Endothelial cell of umbilical vein (primary cell): ENCODE measurements around the gene CIAO3. TPM values are rescaled to one million over a fixed set of nuclear protein-coding genes. Genes with fewer than 3 reads are reported as not detected.
"Not testable (repeated sequence)": the region's sequence is repeated elsewhere in the genome, so short reads cannot be mapped to it uniquely, and the experiment has no call there.

Experiments
- BruUV-seq: library from RNA; stranded (reverse); fragments of 400-500 nt; replicated peaks from 2 replicates; lab custom pipeline; 2021; lab: Mats Ljungman, UMichigan
- CTCF ChIA-PET: fragments of 300-600, 350-600 bp; sonication (Branson Sonifier 250); formaldehyde crosslinking; loops from one replicate; lab custom pipeline; 2021; ENCODE audit warnings: antibody characterized with exemption, inconsistent platforms; lab: Charles Lee
- POLR2A ChIA-PET: fragments of 300-600, 350-600 bp; sonication (Branson Sonifier 250); formaldehyde crosslinking; loops from one replicate; lab custom pipeline; 2021; ENCODE audit warnings: antibody characterized with exemption, inconsistent platforms; lab: Charles Lee
- DNase-seq: peaks from one replicate; pipeline ENCODE4 v3.0.0-alpha.2; 2011; ENCODE audit warnings: low read depth, low spot score
- FAIRE-seq: peaks from 2 replicates; lab custom pipeline; 2011; peaks lifted over from hg19 to GRCh38; lab: Jason Lieb, UNC
- H2AFZ ChIP-seq: 2 replicates; pipeline ENCODE4 v1.6.0; 2012; ENCODE audit warnings: low read depth, low read length, control low read depth, inconsistent platforms
- H3K27ac ChIP-seq: 2 replicates; pipeline ENCODE4 v1.5.1; 2011; ENCODE audit warnings: low read depth, mild to moderate bottlenecking, control low read depth, low read length, moderate library complexity; ENCODE audit not compliant: insufficient read depth
- H3K27me3 ChIP-seq, 2 experiments: 2 replicates each; pipeline versions ENCODE4 v1.6.0 to v1.6.1; 2011; ENCODE audit warnings: low read length in 2 of 2, mixed read lengths in 1 of 2; ENCODE audit not compliant: control insufficient read depth in 2 of 2, insufficient read depth in 2 of 2
- H3K36me3 ChIP-seq, 2 experiments: 2 replicates in 1 of 2; 3 replicates in 1 of 2; pipeline ENCODE4 v1.5.1; 2011; ENCODE audit warnings: low read length in 2 of 2, mild to moderate bottlenecking in 1 of 2, moderate library complexity in 1 of 2; ENCODE audit not compliant: control insufficient read depth in 2 of 2, insufficient read depth in 2 of 2; ENCODE audit errors: extremely low read depth in 1 of 2
- H3K4me1 ChIP-seq: 3 replicates; pipeline ENCODE4 v1.5.1; 2011; ENCODE audit warnings: mild to moderate bottlenecking, low read length; ENCODE audit not compliant: control insufficient read depth, insufficient read depth; ENCODE audit errors: extremely low read depth
- H3K4me2 ChIP-seq: 2 replicates; pipeline ENCODE4 v1.6.1; 2011; ENCODE audit warnings: low read length, control low read depth, mixed read lengths; ENCODE audit not compliant: insufficient read depth
- H3K4me3 ChIP-seq, 3 experiments: fragments of 200-600 bp in 1 of 3; sonication (generic), shearing (Covaris generic) in 1 of 3; replicated peaks in 1 of 3; 2 replicates each; pipeline ENCODE4 v1.5.1; 2011 to 2016; ENCODE audit warnings: control low read depth in 3 of 3, low read length in 3 of 3, mild to moderate bottlenecking in 2 of 3, inconsistent platforms in 1 of 3, low read depth in 1 of 3, moderate library complexity in 1 of 3; ENCODE audit not compliant: insufficient read depth in 1 of 3
- H3K79me2 ChIP-seq: 2 replicates; pipeline ENCODE4 v1.6.0; 2012; ENCODE audit warnings: low read length, inconsistent platforms; ENCODE audit not compliant: control insufficient read depth, insufficient read depth
- H3K9ac ChIP-seq: replicated peaks from 2 replicates; pipeline ENCODE3; 2011; ENCODE audit warnings: low read length, control low read depth; ENCODE audit not compliant: insufficient read depth; ENCODE audit errors: extremely low read depth
- H3K9me1 ChIP-seq: replicated peaks from 3 replicates; pipeline ENCODE4 v1.6.0; 2011; ENCODE audit warnings: mild to moderate bottlenecking, low read length; ENCODE audit not compliant: control insufficient read depth, insufficient read depth; ENCODE audit errors: extremely low read depth
- H3K9me3 ChIP-seq: replicated peaks from 2 replicates; pipeline ENCODE4 v1.5.1; 2012; ENCODE audit warnings: low read length, inconsistent platforms; ENCODE audit not compliant: control insufficient read depth, insufficient read depth
- H4K20me1 ChIP-seq: replicated peaks from 2 replicates; pipeline ENCODE3; 2011; ENCODE audit warnings: mild to moderate bottlenecking, low read length; ENCODE audit not compliant: control insufficient read depth, insufficient read depth; ENCODE audit errors: extremely low read depth
- FOS ChIP-seq: IDR thresholded peaks from 2 replicates; pipeline ENCODE4 v1.6.1; 2011; ENCODE audit warnings: mild to moderate bottlenecking, low read length, moderate library complexity, borderline replicate concordance; ENCODE audit not compliant: insufficient read depth
- dilution Hi-C: fragments of 300-500 bp; cut with MboI; formaldehyde crosslinking; loops from one replicate; pipeline ENCODE4 v1.15.0; 2019; ENCODE audit warnings: low sequenced_read_pairs; ENCODE audit not compliant: extremely low pct_ligation_motif_present
- intact Hi-C: fragments of 100-400 bp; cut with micrococcal nuclease; formaldehyde crosslinking; loops from one replicate; pipeline ENCODE4 v1.10.0; 2022
- polyA plus RNA-seq, 4 experiments: library from polyadenylated mRNA; depleted of rRNA in 3 of 4; stranded (reverse) in 3 of 4; unstranded in 1 of 4; fragments of >200 nt; gene quantifications; 2 replicates each; pipeline versions ENCODE4 v1.2.1 to v1.2.3, GENCODE V29; 2011 to 2012; ENCODE audit warnings: missing spikeins in 1 of 4
- total RNA-seq: library from RNA; stranded (reverse); gene quantifications from 2 replicates; pipeline ENCODE4 v1.2.3, GENCODE V29; 2021
- TF ChIP-seq, protein P1 (sequence below), 2 donors: IDR thresholded peaks; 1 replicate in 1 of 2; 2 replicates in 1 of 2; pipeline ENCODE4 v1.5.1; 2011; ENCODE audit warnings: low read length in 2 of 2, mild to moderate bottlenecking in 2 of 2, moderate library complexity in 2 of 2, control low read depth in 1 of 2, inconsistent platforms in 1 of 2, low read depth in 1 of 2; ENCODE audit not compliant: insufficient read depth in 1 of 2; ENCODE audit errors: extremely low read depth in 1 of 2

Gene CIAO3
- total and polyA plus RNA-seq, 2 donors (not counting 3 experiments of a cell fraction or from before 2014, with no cell fraction given): 23.1 to 33.8 TPM

GRCh38 chr16:712740-713250 lies 28.0 kb downstream of the CIAO3 start:
- intact Hi-C loops: loop anchor here (1.0 to 2.0 kb wide), 2 partner anchors 29 to 342 kb away; no protein-coding TSS in a partner anchor
- not testable (repeated sequence) for BruUV-seq

More at GRCh38 chr16:712740-713250, 28.0 kb downstream of the CIAO3 start:
- H3K4me3 ChIP-seq, H3K27ac ChIP-seq, H3K36me3 ChIP-seq, H3K4me2 ChIP-seq, H3K9me1 ChIP-seq, POLR2A ChIA-PET, H3K79me2 ChIP-seq, H2AFZ ChIP-seq, H4K20me1 ChIP-seq, dilution Hi-C loops, H3K9ac ChIP-seq, H3K4me1 ChIP-seq, H3K9me3 ChIP-seq, H3K27me3 ChIP-seq: not testable (repeated sequence)
- peak; percentile 22 for TF ChIP-seq FOS
- TF ChIP-seq, protein P1, sequence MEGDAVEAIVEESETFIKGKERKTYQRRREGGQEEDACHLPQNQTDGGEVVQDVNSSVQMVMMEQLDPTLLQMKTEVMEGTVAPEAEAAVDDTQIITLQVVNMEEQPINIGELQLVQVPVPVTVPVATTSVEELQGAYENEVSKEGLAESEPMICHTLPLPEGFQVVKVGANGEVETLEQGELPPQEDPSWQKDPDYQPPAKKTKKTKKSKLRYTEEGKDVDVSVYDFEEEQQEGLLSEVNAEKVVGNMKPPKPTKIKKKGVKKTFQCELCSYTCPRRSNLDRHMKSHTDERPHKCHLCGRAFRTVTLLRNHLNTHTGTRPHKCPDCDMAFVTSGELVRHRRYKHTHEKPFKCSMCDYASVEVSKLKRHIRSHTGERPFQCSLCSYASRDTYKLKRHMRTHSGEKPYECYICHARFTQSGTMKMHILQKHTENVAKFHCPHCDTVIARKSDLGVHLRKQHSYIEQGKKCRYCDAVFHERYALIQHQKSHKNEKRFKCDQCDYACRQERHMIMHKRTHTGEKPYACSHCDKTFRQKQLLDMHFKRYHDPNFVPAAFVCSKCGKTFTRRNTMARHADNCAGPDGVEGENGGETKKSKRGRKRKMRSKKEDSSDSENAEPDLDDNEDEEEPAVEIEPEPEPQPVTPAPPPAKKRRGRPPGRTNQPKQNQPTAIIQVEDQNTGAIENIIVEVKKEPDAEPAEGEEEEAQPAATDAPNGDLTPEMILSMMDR (IDR thresholded peaks at IDR 0.05; ENCODE audit: extremely low read depth in 1 of 2, insufficient read depth in 1 of 2, low read depth in 1 of 2, low read length in 2 of 2): peak; percentile 36
- CTCF ChIA-PET: interaction anchor here (0.8 to 3.0 kb wide), 15 partner anchors 9 to 343 kb away, joined by 3 to 67 read pairs (median 5); partner anchors contain the start of genes ANTKMT, CHTF18, HAGHL and RPUSD1
- DNase-seq (peak; percentile 46), FAIRE-seq (peak; percentile 53)
